Activated naive CD4-positive, alpha-beta T cell treated with anti-CD3 and anti-CD28 coated beads for 36 hours (primary cell): ENCODE results near the gene GTF2F2. TPM values are rescaled to one million over a fixed set of nuclear protein-coding genes. Genes with fewer than 3 reads are reported as not detected.

Experiments used
- CTCF ChIA-PET: fragments of 350-600 bp; sonication (Branson Sonifier 250); formaldehyde crosslinking; loops from one replicate; lab custom pipeline; 2021; ENCODE audit warnings: antibody characterized with exemption; lab: Charles Lee
- DNase-seq: peaks from one replicate; pipeline ENCODE4 v3.0.0-alpha.2; 2020
- H3K27ac Mint-ChIP-seq: one replicate; pipeline ENCODE4 v1.8.0; 2021; ENCODE audit warnings: mild to moderate bottlenecking, mixed read lengths
- H3K27me3 Mint-ChIP-seq: one replicate; pipeline ENCODE4 v1.8.0; 2021; ENCODE audit warnings: low read depth, mixed read lengths
- H3K36me3 Mint-ChIP-seq: one replicate; pipeline ENCODE4 v1.8.0; 2021; ENCODE audit warnings: low read depth, mixed read lengths
- H3K4me1 Mint-ChIP-seq: one replicate; pipeline ENCODE4 v1.8.0; 2021; ENCODE audit warnings: low read depth, mixed read lengths
- H3K4me3 Mint-ChIP-seq: one replicate; pipeline ENCODE4 v1.8.0; 2021; ENCODE audit warnings: mild to moderate bottlenecking, moderate library complexity, mixed read lengths
- H3K9me3 Mint-ChIP-seq: one replicate; pipeline ENCODE4 v1.8.0; 2021; ENCODE audit warnings: mixed read lengths
- intact Hi-C: fragments of 100-400 bp; cut with micrococcal nuclease; formaldehyde crosslinking; loops from one replicate; pipeline ENCODE4 v1.15.1; 2023
- total RNA-seq, 2 experiments: library from RNA; stranded (reverse); gene quantifications; one replicate each; pipeline ENCODE4 v1.2.3, GENCODE V29; 2021

GTF2F2 gene
- total RNA-seq, 2 experiments from 2014 or later, result 21.3 to 22.4 TPM

DNA sequence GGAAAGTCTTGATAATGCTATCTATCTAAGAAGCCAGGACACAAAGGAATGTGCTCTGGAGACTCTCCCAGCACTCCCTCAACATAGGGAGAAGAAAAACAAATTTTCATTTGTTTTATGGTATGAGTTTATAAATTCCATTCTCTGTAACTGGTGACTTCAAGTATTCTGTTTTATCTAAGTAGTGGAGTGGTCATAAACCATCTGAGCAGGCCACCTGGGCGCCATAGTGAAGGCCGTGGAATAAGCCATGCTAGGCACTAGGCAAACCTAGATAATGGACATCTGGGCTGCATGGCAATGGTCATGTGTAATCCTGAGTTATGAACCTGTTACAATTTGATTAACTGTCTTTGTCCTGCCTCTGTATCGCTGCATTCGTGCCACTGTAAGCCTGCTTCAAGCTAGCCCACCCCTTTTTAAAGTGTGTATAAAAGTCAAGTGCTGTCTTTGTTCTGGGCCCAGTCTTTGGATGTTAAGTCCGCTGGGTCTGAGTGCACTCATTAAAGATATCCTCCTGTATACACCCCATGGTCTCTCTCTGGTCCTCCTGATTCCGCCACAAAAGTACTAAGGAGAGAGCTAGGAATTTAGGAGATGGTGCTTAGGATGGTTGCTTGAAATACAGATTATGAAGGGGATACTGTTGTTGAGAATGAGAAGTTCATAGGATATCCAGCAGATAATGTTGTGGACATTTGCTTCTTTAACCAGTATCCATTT is 13.2 kb downstream of the GTF2F2 start:
- CTCF ChIA-PET, result no interaction called here
- Mint-ChIP-seq H3K4me3 (no peak overlapping the region), H3K4me1 (peaks cover 23% of the 10 kb centered on the region)

DNA sequence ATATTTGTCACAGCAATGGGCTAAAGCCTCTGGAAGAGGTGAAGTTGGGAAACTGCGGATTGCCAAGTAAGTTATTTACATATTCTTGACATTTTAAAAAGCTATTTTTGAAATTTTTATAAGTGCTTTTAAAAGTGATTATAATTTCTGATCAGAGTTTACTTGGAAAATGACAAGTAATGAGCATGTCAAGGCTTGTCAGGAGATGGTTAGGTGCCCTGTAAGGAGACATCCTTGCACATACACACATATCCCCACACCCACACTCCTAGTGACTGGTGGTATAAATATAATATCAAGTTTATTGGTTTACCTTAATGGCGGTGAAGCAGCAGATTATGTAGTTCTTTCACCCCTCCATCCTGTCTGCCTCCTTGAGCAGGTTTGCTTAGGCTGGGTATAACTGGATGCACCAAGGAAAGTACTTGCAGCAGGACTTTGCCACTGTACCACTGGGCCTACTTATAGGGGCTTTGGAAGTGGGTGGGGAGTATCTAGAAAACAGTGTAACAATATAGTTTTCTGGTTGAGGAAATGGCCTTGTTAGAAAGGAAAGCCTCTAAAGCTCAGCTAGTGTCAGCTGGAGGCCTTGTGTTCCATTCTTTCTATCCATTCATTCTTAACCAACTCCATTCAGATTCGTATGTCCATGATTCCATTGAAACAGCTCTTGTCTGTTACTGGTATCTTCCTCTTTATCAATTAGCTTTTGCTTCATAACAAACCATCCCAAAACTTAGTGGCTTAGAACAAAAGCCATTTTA is 16.6 kb downstream of the GTF2F2 start:
- intact Hi-C loops, result no loop called here
- no peak for DNase-seq
- peaks cover 24% of the 10 kb centered on the region for H3K36me3 Mint-ChIP-seq
- H3K27ac Mint-ChIP-seq, result peak overlapping the region; percentile 33
- CTCF ChIA-PET, result interaction anchor here (0.6 kb wide), 1 partner anchor 340 kb away, joined by 6 read pairs; no protein-coding TSS in a partner anchor
- H3K27me3 Mint-ChIP-seq, result no peaks in the 10 kb centered on the region
- peaks cover 11% of the 10 kb centered on the region for H3K4me1 Mint-ChIP-seq
- H3K4me3 Mint-ChIP-seq, result no peak overlapping the region
- peaks cover 15% of the 10 kb centered on the region for H3K9me3 Mint-ChIP-seq

More for the DNA sequence above, 13.2 kb downstream of the GTF2F2 start:
- Mint-ChIP-seq H3K27ac (no peak overlapping the region), H3K9me3 (peaks cover 21% of the 10 kb centered on the region), H3K27me3 (no peaks in the 10 kb centered on the region), H3K36me3 (peaks cover 30% of the 10 kb centered on the region)
- intact Hi-C loops, result no loop called here
- DNase-seq, result no peak

DNA sequence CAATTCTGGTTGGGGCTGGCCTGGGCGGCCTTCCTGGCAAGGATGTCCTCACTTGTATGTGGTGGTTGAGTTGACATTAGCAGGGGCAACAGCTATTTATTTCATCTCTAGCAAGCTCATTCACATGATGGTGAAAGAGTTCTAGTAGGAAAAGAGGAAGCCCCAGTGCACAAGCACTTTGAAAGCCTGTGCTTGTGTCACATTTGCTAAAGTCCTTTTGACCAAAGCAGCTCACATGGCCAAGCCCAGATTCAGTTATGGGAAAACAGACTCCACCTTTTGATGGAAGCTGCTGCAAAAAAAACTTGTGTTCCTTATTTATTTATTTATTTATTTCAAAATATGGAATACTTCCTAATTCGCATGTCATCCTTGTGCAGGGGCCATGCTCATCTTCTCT is 17.2 kb downstream of the GTF2F2 start:
- CTCF ChIA-PET, result interaction anchor here (0.6 kb wide), 1 partner anchor 340 kb away, joined by 6 read pairs; no protein-coding TSS in a partner anchor
- peaks cover 19% of the 10 kb centered on the region for H3K36me3 Mint-ChIP-seq
- no peak for DNase-seq
- H3K4me3 Mint-ChIP-seq, result no peak overlapping the region
- H3K9me3 Mint-ChIP-seq, result peaks cover 10% of the 10 kb centered on the region
- peaks cover 7% of the 10 kb centered on the region for H3K4me1 Mint-ChIP-seq
- no peaks in the 10 kb centered on the region for H3K27me3 Mint-ChIP-seq
- H3K27ac Mint-ChIP-seq, result no peak overlapping the region
- intact Hi-C loops, result no loop called here

DNA sequence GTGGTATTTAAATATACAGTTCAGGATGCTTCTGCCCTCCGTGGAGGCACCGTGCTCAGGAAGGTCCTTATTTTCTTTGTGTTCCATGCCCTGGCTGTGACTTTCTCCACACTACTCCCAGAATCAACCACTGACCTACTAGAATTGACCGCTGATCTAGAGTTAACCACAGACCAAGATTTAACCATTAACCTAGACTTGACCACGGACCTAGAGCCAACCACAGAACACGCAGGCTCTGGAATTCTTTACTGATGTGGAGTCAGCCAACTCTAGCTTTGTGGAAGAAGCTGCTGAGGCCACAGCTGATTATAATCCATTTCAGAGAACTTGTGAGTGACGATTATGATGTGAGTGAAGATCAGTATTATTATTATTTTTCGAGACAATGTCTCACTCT is 18.0 kb downstream of the GTF2F2 start:
- Mint-ChIP-seq H3K4me1 (peaks cover 5% of the 10 kb centered on the region), H3K27me3 (no peaks in the 10 kb centered on the region), H3K9me3 (peaks cover 5% of the 10 kb centered on the region), H3K27ac (no peak overlapping the region), H3K36me3 (peaks cover 20% of the 10 kb centered on the region), H3K4me3 (no peak overlapping the region)
- intact Hi-C loops, result no loop called here
- no peak for DNase-seq
- CTCF ChIA-PET, result no interaction called here

DNA sequence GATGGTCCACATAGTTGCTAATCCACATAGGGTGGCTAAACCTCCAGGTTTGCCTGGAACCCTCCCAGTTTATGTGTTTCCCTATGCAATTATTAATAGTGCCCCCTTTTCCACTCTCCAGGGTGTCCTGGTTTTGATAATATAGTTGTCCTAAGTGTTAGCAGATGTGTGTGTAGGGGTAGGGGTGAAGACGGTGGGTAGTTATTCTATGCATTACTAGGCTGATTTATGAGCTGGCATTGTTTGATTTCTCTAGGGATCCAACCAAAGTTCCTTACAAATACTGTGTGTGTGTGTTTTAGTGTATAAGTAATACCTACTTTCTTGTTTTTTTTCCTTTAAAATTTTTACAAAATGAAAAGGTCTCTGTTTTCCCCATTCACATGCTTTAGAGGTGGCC is 21.1 kb downstream of the GTF2F2 start:
- Mint-ChIP-seq H3K27ac (no peak overlapping the region), H3K4me3 (no peak overlapping the region), H3K27me3 (no peaks in the 10 kb centered on the region), H3K4me1 (peaks cover 8% of the 10 kb centered on the region), H3K9me3 (no peaks in the 10 kb centered on the region), H3K36me3 (peaks cover 22% of the 10 kb centered on the region)
- CTCF ChIA-PET, result no interaction called here
- intact Hi-C loops, result no loop called here
- no peak for DNase-seq

DNA sequence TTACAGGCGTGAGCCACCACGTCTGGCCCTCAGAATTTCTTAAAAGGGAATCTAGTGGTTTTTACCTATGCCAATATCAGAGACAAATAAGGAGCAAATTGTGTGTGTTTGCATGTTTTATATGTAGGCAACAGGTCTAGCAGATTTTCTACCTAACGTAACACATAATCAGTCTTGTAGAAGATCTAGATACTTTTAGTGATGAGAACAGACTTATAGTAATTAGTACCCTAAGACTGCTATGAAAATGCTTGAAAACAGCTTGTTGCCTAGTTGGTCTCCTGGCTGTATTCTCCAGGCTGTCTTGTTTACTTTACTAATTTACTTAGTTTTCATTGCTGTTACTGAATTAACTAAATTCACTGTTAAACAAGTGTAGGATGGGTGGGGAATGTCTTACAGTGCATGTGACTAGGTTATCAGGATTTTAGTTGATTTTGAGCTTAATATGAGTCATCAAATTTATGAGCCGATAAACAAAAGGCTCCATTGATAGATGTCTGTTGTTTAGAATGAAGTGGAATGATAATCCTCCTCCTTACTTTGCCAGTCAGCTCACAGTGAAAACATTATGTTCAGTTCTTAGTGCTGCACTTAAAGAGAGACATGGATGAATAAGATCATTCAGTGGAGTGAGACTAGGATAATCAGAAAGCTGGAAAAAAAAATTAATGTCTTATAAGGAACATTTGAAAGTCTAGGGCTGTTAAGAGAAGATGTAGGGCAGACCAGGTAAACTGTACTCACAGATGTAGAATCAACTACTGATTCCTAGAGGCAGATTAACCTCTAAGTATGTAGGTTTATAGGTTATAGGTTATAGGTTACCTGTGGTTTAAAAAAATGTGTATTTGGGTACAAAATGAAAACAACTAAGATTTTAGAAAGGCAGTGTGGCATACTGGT is 22.4 kb downstream of the GTF2F2 start:
- peaks cover 22% of the 10 kb centered on the region for H3K36me3 Mint-ChIP-seq
- intact Hi-C loops, result no loop called here
- H3K27ac Mint-ChIP-seq, result no peak overlapping the region
- H3K4me3 Mint-ChIP-seq, result no peak overlapping the region
- no peak for DNase-seq
- H3K27me3 Mint-ChIP-seq, result no peaks in the 10 kb centered on the region
- H3K9me3 Mint-ChIP-seq, result no peaks in the 10 kb centered on the region
- CTCF ChIA-PET, result interaction anchor here (0.6 to 1.5 kb wide), 3 partner anchors 96 to 492 kb away, joined by 3 read pairs; no protein-coding TSS in a partner anchor
- H3K4me1 Mint-ChIP-seq, result peaks cover 13% of the 10 kb centered on the region

DNA sequence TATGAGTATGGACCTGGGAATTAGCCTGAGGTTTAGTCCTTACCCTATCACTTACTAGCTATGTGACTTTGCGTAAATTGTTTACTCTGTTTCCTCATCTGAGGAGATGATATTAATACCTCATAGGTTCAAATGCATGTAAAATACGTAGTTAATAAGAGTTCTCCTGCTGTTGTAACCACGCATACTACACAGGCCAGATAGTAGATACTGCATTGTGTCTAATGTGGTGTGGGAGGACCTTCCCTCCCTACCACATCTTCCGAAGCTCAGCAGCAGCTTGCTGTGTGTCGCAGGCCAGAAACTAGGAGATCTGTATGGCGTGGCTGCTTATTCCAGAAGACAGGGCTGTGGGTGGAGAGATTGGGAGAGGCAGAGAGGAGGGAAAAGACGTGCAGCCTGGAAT is 23.0 kb downstream of the GTF2F2 start:
- intact Hi-C loops, result no loop called here
- CTCF ChIA-PET, result interaction anchor here (0.8 to 1.5 kb wide), 2 partner anchors 96 to 138 kb away, joined by 3 read pairs; no protein-coding TSS in a partner anchor

DNA sequence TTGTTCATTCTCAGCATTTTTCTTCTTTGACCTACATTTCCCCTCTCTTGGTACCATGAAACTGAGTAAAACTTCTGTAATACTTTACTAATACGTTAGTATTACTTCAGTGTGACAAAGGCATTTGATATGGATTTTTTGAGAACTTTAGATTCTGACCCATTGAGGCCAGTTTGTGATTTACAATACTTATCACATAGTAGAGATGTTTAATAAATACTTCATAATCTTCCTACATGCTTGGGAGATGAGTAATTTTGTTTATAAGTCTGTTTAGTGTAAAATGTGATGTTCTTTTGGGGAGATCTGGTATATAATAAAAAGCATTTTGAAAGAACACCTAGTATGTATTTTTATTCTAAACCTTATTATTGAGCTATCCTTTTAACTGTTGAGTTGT is 29.7 kb downstream of the GTF2F2 start:
- H3K27me3 Mint-ChIP-seq, result no peaks in the 10 kb centered on the region
- H3K9me3 Mint-ChIP-seq, result no peaks in the 10 kb centered on the region
- H3K27ac Mint-ChIP-seq, result no peak overlapping the region
- peaks cover 12% of the 10 kb centered on the region for H3K4me1 Mint-ChIP-seq
- CTCF ChIA-PET, result no interaction called here
- no peak for DNase-seq
- no peak overlapping the region for H3K4me3 Mint-ChIP-seq
- intact Hi-C loops, result no loop called here
- H3K36me3 Mint-ChIP-seq, result peaks cover 17% of the 10 kb centered on the region

More for the DNA sequence above, 23.0 kb downstream of the GTF2F2 start:
- peaks cover 13% of the 10 kb centered on the region for H3K4me1 Mint-ChIP-seq
- no peak overlapping the region for H3K4me3 Mint-ChIP-seq
- peaks cover 16% of the 10 kb centered on the region for H3K36me3 Mint-ChIP-seq
- no peak overlapping the region for H3K27ac Mint-ChIP-seq
- H3K27me3 Mint-ChIP-seq, result no peaks in the 10 kb centered on the region
- no peak for DNase-seq
- H3K9me3 Mint-ChIP-seq, result no peaks in the 10 kb centered on the region

DNA sequence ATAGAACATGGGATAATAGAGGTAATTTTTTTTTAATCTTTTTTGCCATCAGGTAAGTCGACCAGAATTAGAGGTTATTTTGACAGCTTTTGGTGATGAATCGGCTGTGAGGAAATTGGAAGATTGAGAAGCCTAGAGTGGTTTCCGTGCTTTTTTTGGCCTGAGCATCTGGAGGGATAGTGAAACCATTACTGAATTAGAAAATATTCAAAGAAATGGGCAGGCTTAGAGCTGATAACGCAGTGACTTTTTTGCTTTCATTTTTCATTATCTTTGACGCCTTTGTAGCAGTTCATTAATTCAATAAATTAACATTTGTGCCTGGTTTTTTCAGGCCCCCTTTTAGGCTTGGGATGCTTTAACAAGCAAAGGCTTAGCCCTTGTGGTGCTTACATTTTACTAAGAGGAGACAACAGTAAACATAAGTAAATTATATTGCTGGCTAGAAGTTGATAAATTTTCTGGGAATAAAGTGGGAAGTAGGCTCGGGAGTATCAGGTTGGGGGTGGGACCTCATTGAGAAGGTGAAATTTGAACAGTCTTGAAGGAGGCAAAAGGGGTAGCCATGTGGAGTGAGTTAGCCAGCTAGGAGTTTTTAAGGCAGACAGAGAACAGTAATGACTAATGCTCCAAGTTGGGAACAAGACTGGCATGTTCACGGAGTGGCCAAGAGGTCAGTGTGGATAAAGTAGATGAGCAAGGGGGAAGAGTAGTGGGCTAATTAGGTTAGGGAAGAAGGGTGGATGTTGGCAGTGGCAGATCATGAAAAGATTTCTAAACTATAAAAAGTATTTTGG is 36.5 kb downstream of the GTF2F2 start:
- no peak for DNase-seq
- Mint-ChIP-seq H3K36me3 (peaks cover 44% of the 10 kb centered on the region), H3K9me3 (peaks cover 12% of the 10 kb centered on the region), H3K4me1 (no peaks in the 10 kb centered on the region), H3K4me3 (no peak overlapping the region), H3K27me3 (no peaks in the 10 kb centered on the region), H3K27ac (no peak overlapping the region)
- intact Hi-C loops, result no loop called here
- CTCF ChIA-PET, result interaction anchor here (0.6 to 1.2 kb wide), 2 partner anchors 102 to 125 kb away, joined by 3 to 7 read pairs; no protein-coding TSS in a partner anchor

DNA sequence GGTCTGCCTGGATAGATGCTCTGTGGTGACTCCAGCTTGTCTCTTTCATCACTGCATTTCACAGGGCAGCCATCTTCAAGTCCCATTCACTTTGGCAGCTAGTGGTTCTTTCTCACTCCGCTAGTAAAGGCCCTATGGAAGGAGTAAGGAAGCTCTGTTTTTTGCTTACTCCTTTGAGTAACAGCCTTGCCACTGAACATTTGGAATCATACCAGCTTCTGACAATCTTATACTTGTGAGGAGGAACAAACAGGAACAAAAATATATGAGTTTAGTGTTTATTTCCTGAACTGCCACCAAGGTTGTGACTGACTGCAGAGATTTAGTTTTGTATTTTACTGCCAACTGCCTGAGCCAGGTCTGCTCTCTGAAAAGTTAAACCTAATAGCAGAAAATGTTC is 41.9 kb downstream of the GTF2F2 start:
- intact Hi-C loops, result no loop called here
- H3K9me3 Mint-ChIP-seq, result peaks cover 10% of the 10 kb centered on the region
- peaks cover 43% of the 10 kb centered on the region for H3K36me3 Mint-ChIP-seq
- H3K27ac Mint-ChIP-seq, result no peak overlapping the region
- DNase-seq, result no peak
- H3K27me3 Mint-ChIP-seq, result no peaks in the 10 kb centered on the region
- CTCF ChIA-PET, result no interaction called here
- H3K4me1 Mint-ChIP-seq, result peaks cover 7% of the 10 kb centered on the region
- no peak overlapping the region for H3K4me3 Mint-ChIP-seq

DNA sequence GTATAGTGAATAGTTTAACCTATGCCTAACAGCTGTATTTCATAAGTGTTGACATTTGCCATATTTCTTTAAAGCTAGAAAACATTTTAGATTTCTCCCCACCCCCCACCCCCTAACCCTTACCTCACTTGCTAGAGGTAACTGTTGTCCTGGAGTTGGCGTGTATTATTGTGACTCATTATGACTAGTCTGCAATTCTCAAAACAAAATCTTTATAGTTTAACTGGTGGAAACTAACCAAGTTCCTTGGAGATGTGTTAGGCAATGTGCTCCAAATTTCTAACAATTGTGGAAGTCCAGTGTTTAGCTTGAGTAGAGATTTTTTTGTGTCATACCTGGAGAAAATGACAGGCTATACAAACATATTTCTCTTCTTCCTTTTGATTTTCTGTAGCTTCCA is 42.5 kb downstream of the GTF2F2 start:
- no peak for DNase-seq
- H3K27me3 Mint-ChIP-seq, result no peaks in the 10 kb centered on the region
- H3K4me1 Mint-ChIP-seq, result peaks cover 7% of the 10 kb centered on the region
- intact Hi-C loops, result no loop called here
- H3K9me3 Mint-ChIP-seq, result peaks cover 8% of the 10 kb centered on the region
- CTCF ChIA-PET, result interaction anchor here (0.9 kb wide), 1 partner anchor 116 kb away, joined by 3 read pairs; no protein-coding TSS in a partner anchor
- H3K27ac Mint-ChIP-seq, result no peak overlapping the region
- no peak overlapping the region for H3K4me3 Mint-ChIP-seq
- peaks cover 36% of the 10 kb centered on the region for H3K36me3 Mint-ChIP-seq
